Lung (tissue), 12 donors: ENCODE data around the gene CDC42EP3. TPM values are rescaled to one million over a fixed set of nuclear protein-coding genes. Genes with fewer than 3 reads are reported as not detected.

Source experiments
- ATAC-seq: fragments of 200-7000 bp; cut with Tn5 transposase; one replicate; pipeline ENCODE4 v1.9.1; 2020; ENCODE audit warnings: moderate number of reproducible peaks; ENCODE audit not compliant: insufficient read depth, low FRiP score
- DNase-seq, 3 donors: peaks; one replicate each; pipeline ENCODE4 v3.0.0-alpha.2; 2013 to 2017
- H3K27ac ChIP-seq, 2 donors: one replicate each; pipeline ENCODE4 v1.5.1; 2013; ENCODE audit warnings: mild to moderate bottlenecking in 2 of 2, moderate library complexity in 2 of 2, control low read depth in 1 of 2, inconsistent platforms in 1 of 2, low read depth in 1 of 2, low read length in 1 of 2
- H3K27me3 ChIP-seq, 3 donors: one replicate each; pipeline ENCODE4 v1.5.1; 2013; ENCODE audit warnings: low read length in 2 of 3; ENCODE audit not compliant: control insufficient read depth in 3 of 3, insufficient read depth in 3 of 3
- H3K36me3 ChIP-seq, 4 donors: one replicate each; pipeline ENCODE4 v1.5.1; 2013; ENCODE audit warnings: low read length in 4 of 4, mild to moderate bottlenecking in 1 of 4, moderate library complexity in 1 of 4; ENCODE audit not compliant: control insufficient read depth in 4 of 4, insufficient read depth in 4 of 4
- H3K4me1 ChIP-seq, 5 donors: one replicate each; pipeline ENCODE4 v1.5.1; 2013; ENCODE audit warnings: low read length in 5 of 5, mild to moderate bottlenecking in 2 of 5, moderate library complexity in 1 of 5; ENCODE audit not compliant: control insufficient read depth in 5 of 5, insufficient read depth in 5 of 5
- H3K4me3 ChIP-seq: one replicate; pipeline ENCODE4 v1.5.1; 2013; ENCODE audit warnings: mild to moderate bottlenecking, control low read depth, moderate library complexity
- H3K9ac ChIP-seq, 2 donors: one replicate each; pipeline ENCODE4 v1.5.1; 2013; ENCODE audit warnings: low read length in 2 of 2, control low read depth in 1 of 2; ENCODE audit not compliant: insufficient read depth in 1 of 2
- H3K9me3 ChIP-seq, 4 donors: one replicate each; pipeline ENCODE4 v1.5.1; 2013; ENCODE audit warnings: low read length in 3 of 4, mild to moderate bottlenecking in 1 of 4, moderate library complexity in 1 of 4; ENCODE audit not compliant: control insufficient read depth in 4 of 4, insufficient read depth in 3 of 4
- CTCF ChIP-seq: IDR thresholded peaks from 2 replicates; pipeline ENCODE4 v1.5.1; 2012; ENCODE audit warnings: mild to moderate bottlenecking; ENCODE audit errors: control extremely low read depth, extremely low read depth
- WGBS, 2 donors: extraction: QIAGEN DNeasy Blood & Tissue Kit; methylation state at CpG; one replicate each; pipeline ENCODE4 v1.1.7; 2013; 5-methylcytosine and 5-hydroxymethylcytosine counted together
- polyA plus RNA-seq, 2 donors: library from polyadenylated mRNA; stranded (reverse); fragments of 200-250 nt; gene quantifications; one replicate each; pipeline ENCODE4 v1.2.1, GENCODE V29; 2013
- total RNA-seq, 2 donors: library from RNA; depleted of rRNA in 1 of 2; stranded (reverse); fragments of >200 nt in 1 of 2; gene quantifications; one replicate each; pipeline ENCODE4 v1.2.1, GENCODE V29; 2014 to 2021
- donor health status: control.
- donor health status: control.
- donor health status: Bipolar disorder and iron deficiency.
- donor health status: healthy.
- donor health status: DM: yes; HTN: yes; CAD: no.

The CDC42EP3 gene
- total and polyA plus RNA-seq, 4 donors: 22.9 to 59.0 (median 38.0) TPM

GRCh38 chr2:37681587-37681986 lies 10.1 kb upstream of the CDC42EP3 start:
- H3K36me3 ChIP-seq: peaks cover 0 to 1% (median 0%) of the 10 kb centered on the region in 4 donors
- H3K9ac ChIP-seq: no peak overlapping the region
- H3K4me3 ChIP-seq: no peak overlapping the region
- no peaks in the 10 kb centered on the region for H3K27me3 ChIP-seq
- TF ChIP-seq CTCF: no peak
- DNase-seq: no peak
- ATAC-seq: no peak
- WGBS, 2 donors: 93 to 100% methylated on average over 1 of the region's 1 CpG
- no peak overlapping the region for H3K27ac ChIP-seq
- peaks cover 0 to 2% (median 0%) of the 10 kb centered on the region in 5 donors for H3K4me1 ChIP-seq
- no peaks in the 10 kb centered on the region for H3K9me3 ChIP-seq

- WGBS, 2 donors: 73 to 100% methylated on average over 2 of the region's 2 CpGs
- Histone ChIP-seq H3K4me3 (no peak overlapping the region), H3K27ac (peak overlapping the region in 1 of 2 donors; percentile 22), H3K4me1 (peaks cover 0 to 2% (median 0%) of the 10 kb centered on the region in 5 donors), H3K9ac (no peak overlapping the region), H3K27me3 (no peaks in the 10 kb centered on the region), H3K36me3 (peaks cover 0 to 1% (median 0%) of the 10 kb centered on the region in 4 donors), H3K9me3 (no peaks in the 10 kb centered on the region)
- no peak for DNase-seq
- TF ChIP-seq CTCF: no peak
- peak; percentile 9 for ATAC-seq
Measured at GRCh38 chr2:37679072-37679695, 7.7 kb upstream of the CDC42EP3 start.

GRCh38 chr2:37676274-37676673 lies 4.8 kb upstream of the CDC42EP3 start:
- 62 to 80% methylated on average over 1 of the region's 1 CpG for WGBS, 2 donors
- Histone ChIP-seq H3K9ac (no peak overlapping the region), H3K9me3 (no peaks in the 10 kb centered on the region), H3K4me3 (no peak overlapping the region), H3K27me3 (no peaks in the 10 kb centered on the region), H3K36me3 (peaks cover 0 to 1% (median 0%) of the 10 kb centered on the region in 4 donors), H3K27ac (no peak overlapping the region), H3K4me1 (peaks cover 0 to 6% (median 2%) of the 10 kb centered on the region in 5 donors)
- DNase-seq (no peak), ATAC-seq (no peak)
- no peak for TF ChIP-seq CTCF
